H1 (cell line): ENCODE data around the gene RCOR2.

ENCODE experiments used
- ASH2L ChIP-seq: fragments of 200-600, 300-600 bp; sonication (generic); IDR thresholded peaks from one replicate; pipeline ENCODE4 v1.7.1; 2017; ENCODE audit warnings: low read length
- CEBPB ChIP-seq: IDR thresholded peaks from 2 replicates; pipeline ENCODE4 v1.6.1; 2012; ENCODE audit warnings: low read depth, low read length
- CHD2 ChIP-seq: IDR thresholded peaks from 2 replicates; pipeline ENCODE4 v1.6.1; 2012; ENCODE audit warnings: low read length, improper control_type of control experiment
- CREB1 ChIP-seq: IDR thresholded peaks from 2 replicates; pipeline ENCODE4 v1.6.1; 2012; ENCODE audit warnings: inconsistent platforms
- EP300 ChIP-seq, 2 experiments: IDR thresholded peaks; 1 replicate in 1 of 2; 2 replicates in 1 of 2; pipeline ENCODE4 v1.6.1; 2011 to 2012; ENCODE audit warnings: low read depth in 2 of 2, low read length in 2 of 2, mild to moderate bottlenecking in 2 of 2, borderline replicate concordance in 1 of 2, inconsistent platforms in 1 of 2, moderate library complexity in 1 of 2
- EZH2 ChIP-seq: fragments of 200-600 bp; sonication (generic); IDR thresholded peaks from 2 replicates; pipeline ENCODE4 v1.7.1; 2012; ENCODE audit warnings: low read depth, mild to moderate bottlenecking, moderate library complexity, low read length, inconsistent platforms; ENCODE audit not compliant: severe bottlenecking
- GABPA ChIP-seq: IDR thresholded peaks from 2 replicates; pipeline ENCODE4 v1.6.1; 2011; ENCODE audit warnings: mild to moderate bottlenecking, low read length, moderate library complexity, borderline replicate concordance; ENCODE audit not compliant: insufficient read depth
- POLR2A ChIP-seq, 2 experiments: IDR thresholded peaks; 1 replicate in 1 of 2; 2 replicates in 1 of 2; pipeline ENCODE4 v1.6.1; 2011; ENCODE audit warnings: low read depth in 2 of 2, low read length in 2 of 2, mild to moderate bottlenecking in 2 of 2; ENCODE audit errors: control extremely low read depth in 1 of 2
- POLR2AphosphoS5 ChIP-seq: IDR thresholded peaks from 2 replicates; pipeline ENCODE4 v1.6.1; 2011; ENCODE audit warnings: low read depth, low read length
- SUZ12 ChIP-seq: fragments of 200-600 bp; sonication (generic); IDR thresholded peaks from 2 replicates; pipeline ENCODE4 v1.6.1; 2012; ENCODE audit warnings: mild to moderate bottlenecking, inconsistent platforms, low read length, moderate library complexity, mixed read lengths
- YY1 ChIP-seq: IDR thresholded peaks from 2 replicates; pipeline ENCODE4 v1.6.1; 2011; ENCODE audit warnings: low read depth, mild to moderate bottlenecking, low read length
- TF ChIP-seq, protein P1 (sequence below), 3 experiments: IDR thresholded peaks; 1 replicate in 2 of 3; 2 replicates in 1 of 3; pipeline versions ENCODE4 v1.5.1 to v1.6.1; 2011; ENCODE audit warnings: low read length in 3 of 3, mild to moderate bottlenecking in 3 of 3, inconsistent platforms in 2 of 3, low read depth in 1 of 3, moderate library complexity in 1 of 3; ENCODE audit not compliant: insufficient read depth in 1 of 3; ENCODE audit errors: control extremely low read depth in 1 of 3
- TF ChIP-seq, protein P2 (sequence below): IDR thresholded peaks from 2 replicates; pipeline ENCODE4 v1.6.1; 2012; ENCODE audit warnings: inconsistent platforms

DNA sequence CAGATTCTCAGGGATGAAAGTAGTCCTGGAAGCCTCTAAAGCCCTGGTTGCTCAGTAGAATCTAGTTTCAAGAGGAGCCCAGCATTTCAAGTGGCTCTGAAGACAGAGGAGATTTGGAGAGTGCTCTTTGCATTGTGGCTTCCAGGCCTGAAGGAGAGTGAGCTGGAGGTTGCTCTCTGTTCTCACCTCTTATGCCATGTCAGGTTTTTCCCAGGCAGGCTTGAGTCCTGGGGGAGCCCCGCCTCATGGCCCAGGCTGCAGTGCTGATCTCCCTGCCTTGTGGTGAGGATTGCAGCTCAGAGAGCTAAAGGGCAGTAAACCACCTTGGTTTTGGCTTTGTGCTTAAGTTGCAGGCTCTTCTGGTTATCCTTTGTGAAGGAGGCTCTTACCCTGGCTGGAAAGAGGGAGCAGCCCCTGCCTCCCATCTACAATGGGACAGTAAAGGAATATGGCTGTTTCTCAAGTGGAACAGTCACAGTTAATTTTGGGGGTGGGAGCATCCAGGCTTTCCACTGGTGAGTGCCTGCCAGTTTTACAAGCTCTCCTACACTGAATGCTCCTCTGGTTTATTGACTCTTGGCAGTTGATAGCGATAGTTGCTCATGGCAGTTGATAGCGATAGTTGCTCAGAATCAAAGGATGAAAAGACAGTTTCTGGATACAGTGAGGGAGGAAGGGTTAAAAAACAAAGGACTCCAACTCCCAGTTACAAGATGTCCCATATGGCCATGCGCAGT, 32.6 kb downstream of the RCOR2 start:
- TF ChIP-seq, protein P1, sequence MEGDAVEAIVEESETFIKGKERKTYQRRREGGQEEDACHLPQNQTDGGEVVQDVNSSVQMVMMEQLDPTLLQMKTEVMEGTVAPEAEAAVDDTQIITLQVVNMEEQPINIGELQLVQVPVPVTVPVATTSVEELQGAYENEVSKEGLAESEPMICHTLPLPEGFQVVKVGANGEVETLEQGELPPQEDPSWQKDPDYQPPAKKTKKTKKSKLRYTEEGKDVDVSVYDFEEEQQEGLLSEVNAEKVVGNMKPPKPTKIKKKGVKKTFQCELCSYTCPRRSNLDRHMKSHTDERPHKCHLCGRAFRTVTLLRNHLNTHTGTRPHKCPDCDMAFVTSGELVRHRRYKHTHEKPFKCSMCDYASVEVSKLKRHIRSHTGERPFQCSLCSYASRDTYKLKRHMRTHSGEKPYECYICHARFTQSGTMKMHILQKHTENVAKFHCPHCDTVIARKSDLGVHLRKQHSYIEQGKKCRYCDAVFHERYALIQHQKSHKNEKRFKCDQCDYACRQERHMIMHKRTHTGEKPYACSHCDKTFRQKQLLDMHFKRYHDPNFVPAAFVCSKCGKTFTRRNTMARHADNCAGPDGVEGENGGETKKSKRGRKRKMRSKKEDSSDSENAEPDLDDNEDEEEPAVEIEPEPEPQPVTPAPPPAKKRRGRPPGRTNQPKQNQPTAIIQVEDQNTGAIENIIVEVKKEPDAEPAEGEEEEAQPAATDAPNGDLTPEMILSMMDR (IDR thresholded peaks at IDR 0.05; ENCODE audit: control extremely low read depth in 1 of 3, insufficient read depth in 1 of 3, low read depth in 1 of 3, low read length in 3 of 3): no peak
- TF ChIP-seq POLR2A (IDR thresholded peaks at IDR 0.05; ENCODE audit: control extremely low read depth in 1 of 2, low read depth in 2 of 2, low read length in 2 of 2): no peak
- no peak for TF ChIP-seq CREB1
- no peak for TF ChIP-seq EP300 (IDR thresholded peaks at IDR 0.05; ENCODE audit: borderline replicate concordance in 1 of 2, low read depth in 2 of 2, low read length in 2 of 2)
- no peak for TF ChIP-seq YY1
- TF ChIP-seq CEBPB: no peak
- no peak for TF ChIP-seq SUZ12
- no peak for TF ChIP-seq EZH2
- no peak for TF ChIP-seq POLR2AphosphoS5
- no peak for TF ChIP-seq GABPA
- no peak for TF ChIP-seq ASH2L
- TF ChIP-seq, protein P2, sequence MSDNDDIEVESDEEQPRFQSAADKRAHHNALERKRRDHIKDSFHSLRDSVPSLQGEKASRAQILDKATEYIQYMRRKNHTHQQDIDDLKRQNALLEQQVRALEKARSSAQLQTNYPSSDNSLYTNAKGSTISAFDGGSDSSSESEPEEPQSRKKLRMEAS: no peak
- TF ChIP-seq CHD2: no peak
